SH-SY5Y (cell line): ENCODE data around the gene PCDHB9.
"Not testable (repeated sequence)": the region's sequence is repeated elsewhere in the genome, so short reads cannot be mapped to it uniquely, and the experiment has no call there.

Experiments
- GATA2 ChIP-seq: IDR thresholded peaks from 2 replicates; pipeline ENCODE4 v1.6.1; 2011; ENCODE audit warnings: mild to moderate bottlenecking, low read depth, low read length
- GATA3 ChIP-seq: IDR thresholded peaks from 2 replicates; pipeline ENCODE4 v1.6.1; 2011; ENCODE audit warnings: low read depth, mild to moderate bottlenecking, low read length, moderate library complexity

PCDHB9 gene

GRCh38 chr5:141208478-141208877 lies 21.5 kb downstream of the PCDHB9 start, which contains the start of gene PCDHB12:
PCDHB12 (plus strand) TSS chr5:141208719; CDS start chr5:141208908, 189 bp downstream.
- TF ChIP-seq GATA3: no peak

- TF ChIP-seq GATA3, GATA2: not testable (repeated sequence)
Observed at GRCh38 chr5:141213656-141214339, 26.8 kb downstream of the PCDHB9 start, which contains the start of gene PCDHB13. PCDHB13 (plus strand) TSS chr5:141213919; CDS start chr5:141214124, 205 bp downstream.

- TF ChIP-seq GATA3 (no peak), GATA2 (no peak)
Observed at GRCh38 chr5:141223112-141223783, 36.3 kb downstream of the PCDHB9 start, which contains the start of gene PCDHB14. PCDHB14 (plus strand) TSS chr5:141223343; CDS start chr5:141223506, 163 bp downstream.

- TF ChIP-seq GATA3 (no peak), GATA2 (no peak)
Observed at GRCh38 chr5:141234109-141234667, 47.2 kb downstream of the PCDHB9 start.

GRCh38 chr5:141236516-141237313 lies 49.8 kb downstream of the PCDHB9 start:
- TF ChIP-seq GATA3 (no peak), GATA2 (no peak)
